HL-60/S4 treated with phorbol 12-myristate 13-acetate at 8.2 ng/mL for 4 days and 3 days (cell line): Measurements from ENCODE around the gene SCNN1A.

Source experiments
- in situ Hi-C: fragments of 300-500 bp; cut with MboI; formaldehyde crosslinking; loops from 2 replicates; pipeline ENCODE4 v1.15.0; 2022; ENCODE audit warnings: low sequenced_read_pairs

Gene SCNN1A

DNA sequence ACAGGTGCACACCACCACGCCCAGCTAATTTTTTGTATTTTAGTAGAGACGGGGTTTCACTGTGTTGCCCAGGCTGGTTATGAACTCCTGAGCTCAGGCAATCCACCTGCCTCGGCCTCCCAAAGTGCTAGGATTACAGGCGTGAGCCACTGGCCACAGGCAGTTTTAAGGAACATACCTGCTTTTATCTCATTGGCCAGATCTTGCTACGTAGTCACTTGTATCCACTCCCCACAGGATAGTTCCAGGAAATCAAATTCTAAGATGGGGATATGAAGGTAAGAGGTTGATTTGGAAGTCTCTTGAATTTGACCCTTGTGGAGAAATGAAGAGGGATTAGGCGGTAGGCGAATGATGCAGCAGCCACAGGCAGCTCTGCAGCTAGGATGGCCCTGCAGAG, 73.6 kb downstream of the SCNN1A start:
- in situ Hi-C loops: no loop called here

DNA sequence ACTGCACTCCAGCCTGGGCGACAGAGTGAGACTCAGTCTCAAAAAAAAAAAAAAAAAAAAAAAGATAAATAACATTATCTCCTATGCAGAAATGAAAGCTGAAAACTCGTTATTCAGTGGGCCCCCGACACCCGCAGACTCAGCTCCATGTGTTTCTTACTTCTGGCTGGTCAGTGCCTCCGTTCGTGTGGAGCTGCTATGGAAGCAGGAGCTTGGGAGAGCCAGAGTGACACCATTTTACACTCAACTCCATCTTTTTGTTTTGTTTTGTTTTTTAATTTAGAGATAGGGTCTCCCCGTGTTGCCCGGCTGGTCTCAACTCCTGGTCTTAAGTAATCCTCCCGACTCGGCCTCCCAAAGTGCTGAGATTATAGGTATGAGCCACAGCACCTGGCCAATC, 78.2 kb downstream of the SCNN1A start:
- in situ Hi-C loops: loop anchor here (25.0 kb wide), 1 partner anchor 560 kb away; no protein-coding TSS in a partner anchor
